LNCAP (cell line): ENCODE measurements around the gene VPS39.

Experiments
- CTCF ChIP-seq: fragments of 450-650 bp; IDR thresholded peaks from 2 replicates; pipeline ENCODE4 v1.5.1; 2017; ENCODE audit warnings: mild to moderate bottlenecking

VPS39 gene

GRCh38 chr15:42182328-42182886 is 25.7 kb downstream of the VPS39 start:
- no peak for TF ChIP-seq CTCF

- TF ChIP-seq CTCF = no peak
Observed at GRCh38 chr15:42178056-42178455, 30.0 kb downstream of the VPS39 start.

- TF ChIP-seq CTCF = no peak
Observed at GRCh38 chr15:42175671-42176070, 32.4 kb downstream of the VPS39 start.

GRCh38 chr15:42172475-42172874 is 35.6 kb downstream of the VPS39 start:
- TF ChIP-seq CTCF = no peak

GRCh38 chr15:42171795-42172194 is 36.3 kb downstream of the VPS39 start:
- TF ChIP-seq CTCF = no peak

- no peak for TF ChIP-seq CTCF
Observed at GRCh38 chr15:42171122-42171521, 37.0 kb downstream of the VPS39 start.

- TF ChIP-seq CTCF = no peak
Observed at GRCh38 chr15:42166225-42166940, 41.7 kb downstream of the VPS39 start.
